ENCODE data around the gene METTL26. TPM values are rescaled to one million over a fixed set of nuclear protein-coding genes. Genes with fewer than 3 reads are reported as not detected.

The METTL26 gene
- total RNA-seq, 1 donor from 2014 or later: 75.3 TPM

- no peak overlapping the region for H3K4me3 Mint-ChIP-seq
- no peak overlapping the region for H3K27ac Mint-ChIP-seq (ENCODE audit: unreplicated experiment)
These were observed 26.8 kb downstream of the METTL26 start for GRCh38 chr16:609316-609715.

GRCh38 chr16:608019-608418 is 28.1 kb downstream of the METTL26 start:
- H3K36me3 Mint-ChIP-seq (ENCODE audit: low read depth): peaks cover 25% of the 10 kb centered on the region
- no peak overlapping the region for H3K4me3 Mint-ChIP-seq
- peak overlapping the region; percentile 78 for H3K27ac Mint-ChIP-seq (ENCODE audit: unreplicated experiment)
- no peak for DNase-seq (ENCODE audit: low read depth, low spot score)
- no peaks in the 10 kb centered on the region for H3K27me3 Mint-ChIP-seq (ENCODE audit: low read depth)
- TF ChIP-seq CTCF (conservative IDR thresholded peaks at IDR 0.05): no peak
- H3K4me1 Mint-ChIP-seq: peaks cover 8% of the 10 kb centered on the region
- H3K9me3 Mint-ChIP-seq: peaks cover 3% of the 10 kb centered on the region

More at GRCh38 chr16:609316-609715, 26.8 kb downstream of the METTL26 start:
- TF ChIP-seq CTCF (conservative IDR thresholded peaks at IDR 0.05): no peak
- Mint-ChIP-seq H3K4me1 (peaks cover 8% of the 10 kb centered on the region), H3K9me3 (peaks cover 4% of the 10 kb centered on the region), H3K36me3 (ENCODE audit: low read depth) (peaks cover 25% of the 10 kb centered on the region), H3K27me3 (ENCODE audit: low read depth) (no peaks in the 10 kb centered on the region)
- DNase-seq (ENCODE audit: low read depth, low spot score): no peak

GRCh38 chr16:606656-607307 is 29.3 kb downstream of the METTL26 start:
- Mint-ChIP-seq H3K9me3 (peaks cover 3% of the 10 kb centered on the region), H3K4me3 (no peak overlapping the region), H3K36me3 (ENCODE audit: low read depth) (peaks cover 25% of the 10 kb centered on the region), H3K27me3 (ENCODE audit: low read depth) (no peaks in the 10 kb centered on the region), H3K4me1 (peaks cover 8% of the 10 kb centered on the region), H3K27ac (ENCODE audit: unreplicated experiment) (no peak overlapping the region)
- no peak for TF ChIP-seq CTCF (conservative IDR thresholded peaks at IDR 0.05)
- no peak for DNase-seq (ENCODE audit: low read depth, low spot score)

- TF ChIP-seq CTCF (conservative IDR thresholded peaks at IDR 0.05): no peak
- Mint-ChIP-seq H3K9me3 (peaks cover 3% of the 10 kb centered on the region), H3K27ac (ENCODE audit: unreplicated experiment) (no peak overlapping the region), H3K27me3 (ENCODE audit: low read depth) (no peaks in the 10 kb centered on the region), H3K4me1 (peaks cover 4% of the 10 kb centered on the region), H3K36me3 (ENCODE audit: low read depth) (peaks cover 23% of the 10 kb centered on the region), H3K4me3 (no peak overlapping the region)
- DNase-seq (ENCODE audit: low read depth, low spot score): no peak
These were observed 32.2 kb downstream of the METTL26 start for GRCh38 chr16:603933-604332.

- H3K9me3 Mint-ChIP-seq: peaks cover 3% of the 10 kb centered on the region
- H3K4me3 Mint-ChIP-seq: no peak overlapping the region
- peaks cover 25% of the 10 kb centered on the region for H3K36me3 Mint-ChIP-seq (ENCODE audit: low read depth)
- H3K27ac Mint-ChIP-seq (ENCODE audit: unreplicated experiment): no peak overlapping the region
- H3K4me1 Mint-ChIP-seq: peaks cover 4% of the 10 kb centered on the region
- peak; percentile 41 for TF ChIP-seq CTCF (conservative IDR thresholded peaks at IDR 0.05)
- H3K27me3 Mint-ChIP-seq (ENCODE audit: low read depth): no peaks in the 10 kb centered on the region
- no peak for DNase-seq (ENCODE audit: low read depth, low spot score)
These were observed 35.3 kb downstream of the METTL26 start for GRCh38 chr16:600781-601180.
